AML-193 (cell line): ENCODE measurements around the gene CBFA2T2.
"Not testable (repeated sequence)": the region's sequence is repeated elsewhere in the genome, so short reads cannot be mapped to it uniquely, and the experiment has no call there.

Experiments used
- DNase-seq, 2 experiments: peaks; one replicate each; lab custom pipeline; 2025; lab: John Stamatoyannopoulos, UW

The CBFA2T2 gene

GRCh38 chr20:33698966-33699365 is 209.1 kb downstream of the CBFA2T2 start:
- DNase-seq, result not testable (repeated sequence)
